DOHH2 (cell line): Measurements from ENCODE around the gene COA8.

Source experiments
- CTCF ChIP-seq: fragments of 200-600 bp; sonication (generic); IDR thresholded peaks from one replicate; pipeline ENCODE4 v1.5.1; 2014; ENCODE audit warnings: antibody characterized with exemption, mild to moderate bottlenecking, low read depth, low read length; ENCODE audit not compliant: poor library complexity, severe bottlenecking
- EZH2phosphoT487 ChIP-seq: fragments of 200-600 bp; sonication (generic); IDR thresholded peaks from 2 replicates; pipeline ENCODE4 v1.6.1; 2017; ENCODE audit warnings: borderline replicate concordance, mild to moderate bottlenecking, antibody characterized with exemption, low read length, moderate library complexity, mixed read lengths

GRCh38 chr14:103629503-103630121, 66.9 kb downstream of the COA8 start:
- TF ChIP-seq CTCF, result no peak
- TF ChIP-seq EZH2phosphoT487, result no peak
